D341Med (cell line): ENCODE measurements around the gene EEPD1.
"Not testable (repeated sequence)": the region's sequence is repeated elsewhere in the genome, so short reads cannot be mapped to it uniquely, and the experiment has no call there.

Experiments used
- DNase-seq: peaks from one replicate; pipeline ENCODE4 v3.0.0; 2012; ENCODE audit warnings: low spot score

Gene EEPD1

GRCh38 chr7:36216063-36216684, 63.1 kb downstream of the EEPD1 start:
- no peak for DNase-seq

GRCh38 chr7:36217211-36217960, 64.3 kb downstream of the EEPD1 start:
- no peak for DNase-seq

- no peak for DNase-seq
Measured at GRCh38 chr7:36217961-36218284, 64.9 kb downstream of the EEPD1 start.

- DNase-seq: no peak
Measured at GRCh38 chr7:36219429-36219828, 66.4 kb downstream of the EEPD1 start.

GRCh38 chr7:36223851-36224250, 70.8 kb downstream of the EEPD1 start:
- DNase-seq: no peak

- DNase-seq: no peak
Measured at GRCh38 chr7:36224934-36225858, 72.1 kb downstream of the EEPD1 start.

- no peak for DNase-seq
Measured at GRCh38 chr7:36226151-36226550, 73.1 kb downstream of the EEPD1 start.

- DNase-seq: peak; percentile 49
Measured at GRCh38 chr7:36227223-36227622, 74.2 kb downstream of the EEPD1 start.

GRCh38 chr7:36228039-36228438, 75.0 kb downstream of the EEPD1 start:
- no peak for DNase-seq

- DNase-seq: no peak
Measured at GRCh38 chr7:36231406-36231805, 78.4 kb downstream of the EEPD1 start.

- DNase-seq: no peak
Measured at GRCh38 chr7:36232555-36232954, 79.5 kb downstream of the EEPD1 start.

- DNase-seq: no peak
Measured at GRCh38 chr7:36232971-36233550, 80.0 kb downstream of the EEPD1 start.

- DNase-seq: no peak
Measured at GRCh38 chr7:36236073-36236472, 83.0 kb downstream of the EEPD1 start.

GRCh38 chr7:36238138-36238537, 85.1 kb downstream of the EEPD1 start:
- no peak for DNase-seq

- not testable (repeated sequence) for DNase-seq
Measured at GRCh38 chr7:36243356-36243755, 90.3 kb downstream of the EEPD1 start.

GRCh38 chr7:36244001-36244400, 90.9 kb downstream of the EEPD1 start:
- not testable (repeated sequence) for DNase-seq

- DNase-seq: no peak
Measured at GRCh38 chr7:36244429-36244828, 91.4 kb downstream of the EEPD1 start.

GRCh38 chr7:36245684-36246299, 92.7 kb downstream of the EEPD1 start:
- no peak for DNase-seq

- no peak for DNase-seq
Measured at GRCh38 chr7:36249091-36249490, 96.0 kb downstream of the EEPD1 start.

- no peak for DNase-seq
Measured at GRCh38 chr7:36253699-36254098, 100.6 kb downstream of the EEPD1 start.

- not testable (repeated sequence) for DNase-seq
Measured at GRCh38 chr7:36258510-36259259, 105.6 kb downstream of the EEPD1 start.
